Activated naive CD4-positive, alpha-beta T cell treated with anti-CD3 and anti-CD28 coated beads, Interleukin-2, amount 50 U/mL, for 24 hours (primary cell): ENCODE measurements around the gene GIPC2.

Experiments
- H3K27ac Mint-ChIP-seq: one replicate; pipeline ENCODE4 v1.8.0; 2021; ENCODE audit warnings: mild to moderate bottlenecking, mixed read lengths
- H3K27me3 Mint-ChIP-seq: one replicate; pipeline ENCODE4 v1.8.0; 2021; ENCODE audit warnings: mixed read lengths
- H3K36me3 Mint-ChIP-seq: one replicate; pipeline ENCODE4 v1.8.0; 2021; ENCODE audit warnings: mixed read lengths
- H3K4me1 Mint-ChIP-seq: one replicate; pipeline ENCODE4 v1.8.0; 2021; ENCODE audit warnings: mixed read lengths
- H3K4me3 Mint-ChIP-seq: one replicate; pipeline ENCODE4 v1.8.0; 2021; ENCODE audit warnings: mild to moderate bottlenecking, mixed read lengths
- H3K9me3 Mint-ChIP-seq: one replicate; pipeline ENCODE4 v1.8.0; 2021; ENCODE audit warnings: mixed read lengths

GIPC2 gene

GRCh38 chr1:78122389-78122788 lies 76.6 kb downstream of the GIPC2 start:
- no peaks in the 10 kb centered on the region for H3K36me3 Mint-ChIP-seq
- H3K4me1 Mint-ChIP-seq, result no peaks in the 10 kb centered on the region
- no peak overlapping the region for H3K27ac Mint-ChIP-seq
- H3K9me3 Mint-ChIP-seq, result no peaks in the 10 kb centered on the region
- no peak overlapping the region for H3K4me3 Mint-ChIP-seq
- H3K27me3 Mint-ChIP-seq, result peaks cover 1% of the 10 kb centered on the region

GRCh38 chr1:78126506-78126905 lies 80.7 kb downstream of the GIPC2 start:
- no peaks in the 10 kb centered on the region for H3K9me3 Mint-ChIP-seq
- no peaks in the 10 kb centered on the region for H3K36me3 Mint-ChIP-seq
- H3K27me3 Mint-ChIP-seq, result no peaks in the 10 kb centered on the region
- H3K4me3 Mint-ChIP-seq, result no peak overlapping the region
- H3K4me1 Mint-ChIP-seq, result no peaks in the 10 kb centered on the region
- no peak overlapping the region for H3K27ac Mint-ChIP-seq

GRCh38 chr1:78132174-78132947 lies 86.6 kb downstream of the GIPC2 start:
- no peaks in the 10 kb centered on the region for H3K4me1 Mint-ChIP-seq
- H3K9me3 Mint-ChIP-seq, result no peaks in the 10 kb centered on the region
- H3K4me3 Mint-ChIP-seq, result no peak overlapping the region
- no peaks in the 10 kb centered on the region for H3K36me3 Mint-ChIP-seq
- no peak overlapping the region for H3K27ac Mint-ChIP-seq
- no peaks in the 10 kb centered on the region for H3K27me3 Mint-ChIP-seq

GRCh38 chr1:78132948-78133322 lies 87.2 kb downstream of the GIPC2 start:
- Mint-ChIP-seq H3K27me3 (no peaks in the 10 kb centered on the region), H3K36me3 (no peaks in the 10 kb centered on the region), H3K4me3 (no peak overlapping the region), H3K9me3 (no peaks in the 10 kb centered on the region), H3K27ac (no peak overlapping the region), H3K4me1 (no peaks in the 10 kb centered on the region)

- no peaks in the 10 kb centered on the region for H3K27me3 Mint-ChIP-seq
- H3K9me3 Mint-ChIP-seq, result no peaks in the 10 kb centered on the region
- no peaks in the 10 kb centered on the region for H3K36me3 Mint-ChIP-seq
- no peak overlapping the region for H3K4me3 Mint-ChIP-seq
- H3K4me1 Mint-ChIP-seq, result peaks cover 3% of the 10 kb centered on the region
- no peak overlapping the region for H3K27ac Mint-ChIP-seq
Measured at GRCh38 chr1:78136680-78137079, 90.9 kb downstream of the GIPC2 start.

GRCh38 chr1:78141531-78142231 lies 95.9 kb downstream of the GIPC2 start:
- H3K27ac Mint-ChIP-seq, result no peak overlapping the region
- H3K4me1 Mint-ChIP-seq, result peaks cover 21% of the 10 kb centered on the region
- no peaks in the 10 kb centered on the region for H3K27me3 Mint-ChIP-seq

GRCh38 chr1:78142736-78143135 lies 97.0 kb downstream of the GIPC2 start:
- Mint-ChIP-seq H3K27ac (no peak overlapping the region), H3K4me1 (peaks cover 21% of the 10 kb centered on the region), H3K9me3 (no peaks in the 10 kb centered on the region), H3K36me3 (no peaks in the 10 kb centered on the region), H3K27me3 (peaks cover 2% of the 10 kb centered on the region), H3K4me3 (peak overlapping the region; percentile 82)

More at GRCh38 chr1:78141531-78142231, 95.9 kb downstream of the GIPC2 start:
- Mint-ChIP-seq H3K36me3 (no peaks in the 10 kb centered on the region), H3K4me3 (no peak overlapping the region), H3K9me3 (no peaks in the 10 kb centered on the region)

- Mint-ChIP-seq H3K27me3 (peaks cover 3% of the 10 kb centered on the region), H3K36me3 (no peaks in the 10 kb centered on the region), H3K27ac (peak overlapping the region; percentile 3), H3K4me1 (peaks cover 21% of the 10 kb centered on the region), H3K4me3 (peak overlapping the region; percentile 82), H3K9me3 (no peaks in the 10 kb centered on the region)
Measured at GRCh38 chr1:78143152-78143551, 97.4 kb downstream of the GIPC2 start.

- H3K4me1 Mint-ChIP-seq, result peaks cover 21% of the 10 kb centered on the region
- H3K9me3 Mint-ChIP-seq, result no peaks in the 10 kb centered on the region
- H3K27ac Mint-ChIP-seq, result no peak overlapping the region
- H3K4me3 Mint-ChIP-seq, result peak overlapping the region; percentile 82
- no peaks in the 10 kb centered on the region for H3K36me3 Mint-ChIP-seq
- peaks cover 3% of the 10 kb centered on the region for H3K27me3 Mint-ChIP-seq
Measured at GRCh38 chr1:78143673-78144072, 97.9 kb downstream of the GIPC2 start.

- Mint-ChIP-seq H3K36me3 (no peaks in the 10 kb centered on the region), H3K27ac (no peak overlapping the region), H3K27me3 (peaks cover 3% of the 10 kb centered on the region), H3K9me3 (no peaks in the 10 kb centered on the region), H3K4me1 (peaks cover 21% of the 10 kb centered on the region), H3K4me3 (no peak overlapping the region)
Measured at GRCh38 chr1:78145105-78145580, 99.4 kb downstream of the GIPC2 start.

- Mint-ChIP-seq H3K27ac (no peak overlapping the region), H3K27me3 (peaks cover 3% of the 10 kb centered on the region), H3K9me3 (no peaks in the 10 kb centered on the region), H3K4me3 (no peak overlapping the region), H3K36me3 (no peaks in the 10 kb centered on the region), H3K4me1 (peaks cover 21% of the 10 kb centered on the region)
Measured at GRCh38 chr1:78146205-78146771, 100.5 kb downstream of the GIPC2 start.

GRCh38 chr1:78147031-78147430 lies 101.3 kb downstream of the GIPC2 start:
- H3K27me3 Mint-ChIP-seq, result peaks cover 3% of the 10 kb centered on the region
- H3K36me3 Mint-ChIP-seq, result no peaks in the 10 kb centered on the region
- H3K4me3 Mint-ChIP-seq, result no peak overlapping the region
- no peaks in the 10 kb centered on the region for H3K9me3 Mint-ChIP-seq
- H3K27ac Mint-ChIP-seq, result no peak overlapping the region
- peaks cover 15% of the 10 kb centered on the region for H3K4me1 Mint-ChIP-seq

- Mint-ChIP-seq H3K4me1 (no peaks in the 10 kb centered on the region), H3K27me3 (peaks cover 4% of the 10 kb centered on the region), H3K9me3 (no peaks in the 10 kb centered on the region), H3K4me3 (no peak overlapping the region), H3K36me3 (no peaks in the 10 kb centered on the region), H3K27ac (no peak overlapping the region)
Measured at GRCh38 chr1:78153092-78153736, 107.4 kb downstream of the GIPC2 start.

- H3K27ac Mint-ChIP-seq, result no peak overlapping the region
- peaks cover 2% of the 10 kb centered on the region for H3K36me3 Mint-ChIP-seq
- H3K4me3 Mint-ChIP-seq, result no peak overlapping the region
- peaks cover 8% of the 10 kb centered on the region for H3K27me3 Mint-ChIP-seq
- H3K4me1 Mint-ChIP-seq, result no peaks in the 10 kb centered on the region
- H3K9me3 Mint-ChIP-seq, result no peaks in the 10 kb centered on the region
Measured at GRCh38 chr1:78155121-78155520, 109.4 kb downstream of the GIPC2 start.

GRCh38 chr1:78156805-78157521 lies 111.2 kb downstream of the GIPC2 start:
- Mint-ChIP-seq H3K9me3 (no peaks in the 10 kb centered on the region), H3K4me3 (no peak overlapping the region), H3K27ac (no peak overlapping the region), H3K36me3 (peaks cover 2% of the 10 kb centered on the region), H3K27me3 (peaks cover 8% of the 10 kb centered on the region), H3K4me1 (no peaks in the 10 kb centered on the region)
